Tibial nerve (tissue), 3 donors: ENCODE data around the gene SLC9A5.

Source experiments
- EP300 ChIP-seq, 2 donors: sonication (generic); formaldehyde crosslinking; IDR thresholded peaks; one replicate each; pipeline ENCODE4 v1.6.1; 2017; ENCODE audit warnings: antibody characterized with exemption in 2 of 2, mild to moderate bottlenecking in 1 of 2
- POLR2A ChIP-seq, 2 donors: fragments of 450-650 bp; IDR thresholded peaks; one replicate each; pipeline ENCODE4 v1.6.1; 2017; ENCODE audit warnings: antibody characterized with exemption in 2 of 2, mild to moderate bottlenecking in 2 of 2, moderate library complexity in 2 of 2

- no peak for TF ChIP-seq POLR2A (IDR thresholded peaks at IDR 0.05)
- TF ChIP-seq EP300 (IDR thresholded peaks at IDR 0.05), result no peak
Measured at GRCh38 chr16:67310561-67310960, 61.8 kb downstream of the SLC9A5 start.
